ENCODE data around the gene CEP89.

DNA sequence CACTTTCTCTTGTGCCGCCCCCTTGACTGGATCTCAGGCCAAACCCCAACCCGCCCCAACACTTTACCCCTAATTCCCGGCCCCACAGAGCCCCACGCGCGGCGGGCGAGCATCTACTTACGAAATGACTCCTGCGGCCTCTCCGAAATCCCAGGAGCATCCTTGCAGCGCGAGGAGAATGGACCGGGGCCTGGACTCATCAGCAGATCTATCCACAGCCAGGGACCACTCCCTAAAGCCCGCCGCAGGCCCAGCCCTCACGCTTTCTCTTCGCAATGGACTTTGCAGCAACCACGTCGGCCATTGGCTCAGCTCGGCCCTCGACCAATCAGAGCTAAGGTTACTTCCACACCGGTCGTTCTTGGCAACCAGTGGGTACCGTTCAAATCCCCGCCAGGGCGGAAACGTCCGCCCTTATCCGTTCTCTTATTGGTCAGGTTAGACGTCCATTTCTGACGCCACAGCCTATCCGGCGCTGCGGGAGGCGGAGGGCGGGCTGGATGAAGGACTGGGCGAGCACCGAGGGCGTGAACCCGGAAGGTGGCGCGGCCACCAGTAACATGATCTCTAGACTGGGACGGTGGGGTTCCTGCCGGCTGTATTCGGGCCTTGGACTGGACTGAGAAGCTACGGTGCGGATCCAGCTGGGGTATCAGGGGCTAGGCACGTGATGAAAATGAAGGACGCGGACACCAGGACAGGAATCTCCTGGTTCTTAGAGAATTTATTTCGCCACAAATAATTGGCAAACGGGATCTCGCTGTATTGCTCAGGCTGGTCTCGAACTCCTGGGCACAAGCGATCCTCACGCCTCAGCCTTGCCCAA is at the start of gene CEP89, which contains the start of gene FAAP24:
- TF ChIP-seq POLR2A (IDR thresholded peaks at IDR 0.05; ENCODE audit: low read length), result peak; percentile 77
- no peak for TF ChIP-seq GATA1 (IDR thresholded peaks at IDR 0.05; ENCODE audit: low read depth, low read length)

Data from erythroblast (primary cell).